Body of pancreas (tissue), 4 donors: Measurements from ENCODE around the gene SORCS2. TPM values are rescaled to one million over a fixed set of nuclear protein-coding genes. Genes with fewer than 3 reads are reported as not detected.

Experiments
- ATAC-seq: fragments of 150-250 bp; one replicate; pipeline ENCODE4 v1.9.1; 2016
- DNase-seq, 4 donors: peaks; one replicate each; pipeline ENCODE4 v3.0.0-alpha.2; 2019
- H3K27ac ChIP-seq, 4 donors: fragments of 200-600 bp; sonication (generic); 1 replicate in 3 of 4; 2 replicates in 1 of 4; pipeline versions ENCODE4 v1.5.1 to v1.6.1; 2016 to 2019; ENCODE audit warnings: mild to moderate bottlenecking in 1 of 4, mixed read lengths in 1 of 4, moderate library complexity in 1 of 4
- H3K27me3 ChIP-seq, 2 donors: fragments of 200-600 bp; sonication (generic); one replicate each; pipeline ENCODE4 v1.6.0; 2016; ENCODE audit warnings: mild to moderate bottlenecking in 1 of 2
- H3K36me3 ChIP-seq, 2 donors: fragments of 200-600 bp; sonication (generic); replicated peaks in 1 of 2; 2 replicates each; pipeline ENCODE4 v1.5.1; 2016; ENCODE audit warnings: low read depth in 2 of 2; ENCODE audit not compliant: insufficient read depth in 1 of 2
- H3K4me1 ChIP-seq: fragments of 200-600 bp; sonication (generic); one replicate; pipeline ENCODE4 v1.6.0; 2016
- H3K4me3 ChIP-seq, 2 donors: fragments of 200-600 bp; sonication (generic); 1 replicate in 1 of 2; 2 replicates in 1 of 2; pipeline ENCODE4 v1.5.1; 2016 to 2019
- H3K9me3 ChIP-seq, 3 donors: fragments of 200-600 bp; sonication (generic); 1 replicate in 2 of 3; 2 replicates in 1 of 3; pipeline ENCODE4 v1.5.1; 2016
- CTCF ChIP-seq, 7 experiments: fragments of 450-650 bp in 4 of 7; fragments of 200-600 bp in 3 of 7; sonication (generic) in 3 of 7; IDR thresholded peaks; one replicate each; pipeline ENCODE4 v1.5.1; 2016 to 2019; ENCODE audit warnings: antibody characterized with exemption in 7 of 7
- POLR2A ChIP-seq, 3 donors: fragments of 450-650 bp; IDR thresholded peaks; one replicate each; pipeline ENCODE4 v1.6.1; 2016; ENCODE audit warnings: antibody characterized with exemption in 3 of 3, mild to moderate bottlenecking in 2 of 3
- WGBS, 2 donors: methylation state at CpG; one replicate each; pipeline ENCODE4 v1.1.5; 2017; 5-methylcytosine and 5-hydroxymethylcytosine counted together
- intact Hi-C: fragments of 100-400 bp; cut with DNase I; formaldehyde crosslinking; loops from one replicate; pipeline ENCODE4 v1.15.1; 2023
- total RNA-seq, 2 donors: library from RNA; depleted of rRNA; stranded (reverse); fragments of >200 nt; gene quantifications; one replicate each; pipeline ENCODE4 v1.1.0, GENCODE V29; 2016

The SORCS2 gene
- total RNA-seq, 2 donors from 2014 or later = 0.26 to 0.33 TPM

- H3K4me3 ChIP-seq = no peak overlapping the region
- no peaks in the 10 kb centered on the region for H3K9me3 ChIP-seq
- ATAC-seq (peak; percentile 72), DNase-seq (peak; percentile 31 to 62 (median 46))
- TF ChIP-seq POLR2A (IDR thresholded peaks at IDR 0.05) = no peak
- TF ChIP-seq CTCF (IDR thresholded peaks at IDR 0.05) = no peak
- 39 to 53% methylated on average over 8 to 21 of the region's 21 CpGs for WGBS, 2 donors
- intact Hi-C loops = no loop called here
- no peaks in the 10 kb centered on the region for H3K36me3 ChIP-seq
- no peak overlapping the region for H3K27ac ChIP-seq
- H3K27me3 ChIP-seq = no peaks in the 10 kb centered on the region
- no peaks in the 10 kb centered on the region for H3K4me1 ChIP-seq
These were observed 14.7 kb downstream of the SORCS2 start for GRCh38 chr4:7206911-7207567.

- no peak overlapping the region for H3K4me3 ChIP-seq
- no peak for TF ChIP-seq CTCF (IDR thresholded peaks at IDR 0.05)
- no peak for TF ChIP-seq POLR2A (IDR thresholded peaks at IDR 0.05)
- intact Hi-C loops = no loop called here
- no peaks in the 10 kb centered on the region for H3K9me3 ChIP-seq
- ATAC-seq (no peak), DNase-seq (no peak)
- H3K36me3 ChIP-seq = no peaks in the 10 kb centered on the region
- H3K27ac ChIP-seq = no peak overlapping the region
- no peaks in the 10 kb centered on the region for H3K27me3 ChIP-seq
- 67 to 73% methylated on average over 7 to 11 of the region's 11 CpGs for WGBS, 2 donors
- no peaks in the 10 kb centered on the region for H3K4me1 ChIP-seq
These were observed 15.4 kb downstream of the SORCS2 start for GRCh38 chr4:7207628-7208231.

GRCh38 chr4:7208509-7209451 is 16.4 kb downstream of the SORCS2 start:
- TF ChIP-seq POLR2A (IDR thresholded peaks at IDR 0.05) (no peak), CTCF (IDR thresholded peaks at IDR 0.05) (no peak)
- 72 to 73% methylated on average over 17 to 21 of the region's 21 CpGs for WGBS, 2 donors
- intact Hi-C loops = no loop called here
- Histone ChIP-seq H3K9me3 (peaks cover 0 to under 1% (median 0%) of the 10 kb centered on the region in 3 donors), H3K27ac (no peak overlapping the region), H3K36me3 (no peaks in the 10 kb centered on the region), H3K27me3 (no peaks in the 10 kb centered on the region), H3K4me3 (no peak overlapping the region), H3K4me1 (no peaks in the 10 kb centered on the region)
- DNase-seq (no peak), ATAC-seq (no peak)

GRCh38 chr4:7209699-7210098 is 17.4 kb downstream of the SORCS2 start:
- no peaks in the 10 kb centered on the region for H3K4me1 ChIP-seq
- peaks cover 0 to 9% (median 0%) of the 10 kb centered on the region in 3 donors for H3K9me3 ChIP-seq
- H3K4me3 ChIP-seq = no peak overlapping the region
- TF ChIP-seq POLR2A (IDR thresholded peaks at IDR 0.05) (no peak), CTCF (IDR thresholded peaks at IDR 0.05) (no peak)
- no peak overlapping the region for H3K27ac ChIP-seq
- H3K36me3 ChIP-seq = no peaks in the 10 kb centered on the region
- ATAC-seq (no peak), DNase-seq (no peak)
- H3K27me3 ChIP-seq = no peaks in the 10 kb centered on the region
- WGBS, 2 donors = 76 to 84% methylated on average over 9 of the region's 9 CpGs
- intact Hi-C loops = no loop called here
